Peyer's patch (tissue), 4 donors: ENCODE data around the gene PLXNA2. TPM values are rescaled to one million over a fixed set of nuclear protein-coding genes. Genes with fewer than 3 reads are reported as not detected.

Experiments used
- DNase-seq, 3 donors: peaks; one replicate each; pipeline ENCODE4 v3.0.0-alpha.2; 2017 to 2019
- H3K27ac ChIP-seq, 4 donors: fragments of 200-600 bp; sonication (generic); one replicate each; pipeline ENCODE4 v1.5.1; 2016 to 2019
- H3K27me3 ChIP-seq, 2 donors: fragments of 200-600 bp; sonication (generic); one replicate each; pipeline ENCODE4 v1.5.1; 2019
- H3K36me3 ChIP-seq, 3 donors: fragments of 200-600 bp; sonication (generic); one replicate each; pipeline ENCODE4 v1.5.1; 2016 to 2019
- H3K4me1 ChIP-seq, 4 donors: fragments of 200-600 bp; sonication (generic); one replicate each; pipeline ENCODE4 v1.5.1; 2016 to 2019
- H3K4me3 ChIP-seq, 4 donors: fragments of 200-600 bp; sonication (generic); 1 replicate in 3 of 4; 2 replicates in 1 of 4; pipeline ENCODE4 v1.5.1; 2016 to 2019; ENCODE audit warnings: mild to moderate bottlenecking in 1 of 4
- H3K9me3 ChIP-seq, 4 donors: fragments of 200-600 bp; sonication (generic); one replicate each; pipeline ENCODE4 v1.5.1; 2016 to 2019; ENCODE audit warnings: mild to moderate bottlenecking in 1 of 4
- POLR2A ChIP-seq, 2 donors: fragments of 450-650 bp; IDR thresholded peaks; one replicate each; pipeline ENCODE4 v1.5.1; 2017; ENCODE audit warnings: antibody characterized with exemption in 2 of 2, mild to moderate bottlenecking in 2 of 2, moderate library complexity in 2 of 2
- total RNA-seq, 4 donors: library from RNA; depleted of rRNA; stranded (reverse); fragments of >200 nt; gene quantifications; one replicate each; pipeline ENCODE4 v1.1.0, GENCODE V29; 2016
- TF ChIP-seq, protein P1 (sequence below), 6 experiments: fragments of 450-650 bp in 4 of 6; fragments of 200-600 bp in 2 of 6; sonication (generic) in 1 of 6; IDR thresholded peaks; one replicate each; pipeline ENCODE4 v1.5.1; 2017 to 2019; ENCODE audit warnings: antibody characterized with exemption in 6 of 6, mild to moderate bottlenecking in 3 of 6, moderate library complexity in 1 of 6

The PLXNA2 gene
- total RNA-seq, 4 donors from 2014 or later: 51.5 to 70.2 (median 62.5) TPM

DNA sequence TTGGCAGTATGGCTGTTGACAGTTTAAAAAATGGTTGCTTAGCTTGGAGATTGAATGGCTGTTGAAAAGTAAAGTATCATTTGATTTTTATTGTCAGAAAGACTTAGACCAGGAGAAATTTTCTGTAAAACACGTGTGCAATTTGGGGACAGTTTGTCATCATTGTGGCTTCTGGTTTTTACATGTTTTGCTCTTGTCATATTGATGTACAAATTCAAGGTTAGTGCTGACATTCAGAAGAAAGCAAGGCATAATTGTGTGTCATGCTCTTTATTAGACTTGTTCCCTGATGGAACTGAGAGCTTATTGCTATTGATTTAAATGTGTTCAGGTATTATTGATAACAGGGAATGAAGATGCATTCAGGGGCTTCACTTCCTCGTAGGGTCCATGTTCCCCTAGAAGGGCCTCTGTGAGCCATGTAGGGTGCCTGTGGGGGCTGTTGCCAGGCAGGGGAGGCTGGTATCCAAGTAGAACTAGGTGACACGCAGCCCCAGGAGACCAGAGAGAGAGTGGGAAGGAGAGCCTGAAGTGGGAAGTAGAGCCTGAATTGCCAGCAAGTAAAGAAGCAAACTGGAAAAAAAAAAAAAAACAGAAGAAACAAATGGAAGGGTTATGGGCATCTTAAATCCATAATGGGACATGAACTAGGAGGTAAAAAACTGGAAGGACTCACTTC, 32.7 kb upstream of the PLXNA2 start:
- no peaks in the 10 kb centered on the region for H3K27me3 ChIP-seq
- no peaks in the 10 kb centered on the region for H3K9me3 ChIP-seq
- H3K27ac ChIP-seq: no peak overlapping the region
- TF ChIP-seq, protein P1, sequence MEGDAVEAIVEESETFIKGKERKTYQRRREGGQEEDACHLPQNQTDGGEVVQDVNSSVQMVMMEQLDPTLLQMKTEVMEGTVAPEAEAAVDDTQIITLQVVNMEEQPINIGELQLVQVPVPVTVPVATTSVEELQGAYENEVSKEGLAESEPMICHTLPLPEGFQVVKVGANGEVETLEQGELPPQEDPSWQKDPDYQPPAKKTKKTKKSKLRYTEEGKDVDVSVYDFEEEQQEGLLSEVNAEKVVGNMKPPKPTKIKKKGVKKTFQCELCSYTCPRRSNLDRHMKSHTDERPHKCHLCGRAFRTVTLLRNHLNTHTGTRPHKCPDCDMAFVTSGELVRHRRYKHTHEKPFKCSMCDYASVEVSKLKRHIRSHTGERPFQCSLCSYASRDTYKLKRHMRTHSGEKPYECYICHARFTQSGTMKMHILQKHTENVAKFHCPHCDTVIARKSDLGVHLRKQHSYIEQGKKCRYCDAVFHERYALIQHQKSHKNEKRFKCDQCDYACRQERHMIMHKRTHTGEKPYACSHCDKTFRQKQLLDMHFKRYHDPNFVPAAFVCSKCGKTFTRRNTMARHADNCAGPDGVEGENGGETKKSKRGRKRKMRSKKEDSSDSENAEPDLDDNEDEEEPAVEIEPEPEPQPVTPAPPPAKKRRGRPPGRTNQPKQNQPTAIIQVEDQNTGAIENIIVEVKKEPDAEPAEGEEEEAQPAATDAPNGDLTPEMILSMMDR (IDR thresholded peaks at IDR 0.05): no peak
- TF ChIP-seq POLR2A (IDR thresholded peaks at IDR 0.05): no peak
- H3K36me3 ChIP-seq: no peaks in the 10 kb centered on the region
- H3K4me1 ChIP-seq: no peaks in the 10 kb centered on the region
- no peak for DNase-seq
- H3K4me3 ChIP-seq: no peak overlapping the region

DNA sequence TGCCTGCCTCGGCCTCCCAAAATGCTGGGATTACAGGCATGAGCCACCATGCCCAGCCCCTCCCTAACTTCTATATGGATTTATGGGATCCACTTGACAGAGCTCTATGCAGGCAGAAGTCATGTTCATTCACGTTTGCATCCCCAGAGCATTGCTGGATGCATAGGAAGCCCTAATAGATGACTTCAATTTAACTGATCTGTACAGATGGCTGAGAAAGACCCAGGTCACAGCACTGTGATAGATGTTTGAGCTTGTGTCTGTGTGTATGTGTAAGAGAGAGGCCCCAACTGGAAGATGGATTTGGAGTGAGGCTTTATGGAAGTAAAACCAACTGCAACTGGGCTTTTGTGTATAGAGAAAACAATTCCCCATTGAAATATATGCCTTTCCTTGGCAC, 30.9 kb upstream of the PLXNA2 start:
- DNase-seq: no peak
- Histone ChIP-seq H3K27ac (no peak overlapping the region), H3K36me3 (no peaks in the 10 kb centered on the region), H3K4me3 (no peak overlapping the region), H3K4me1 (no peaks in the 10 kb centered on the region), H3K9me3 (no peaks in the 10 kb centered on the region), H3K27me3 (no peaks in the 10 kb centered on the region)
- no peak for TF ChIP-seq POLR2A (IDR thresholded peaks at IDR 0.05)
- TF ChIP-seq, protein P1 (IDR thresholded peaks at IDR 0.05): no peak

DNA sequence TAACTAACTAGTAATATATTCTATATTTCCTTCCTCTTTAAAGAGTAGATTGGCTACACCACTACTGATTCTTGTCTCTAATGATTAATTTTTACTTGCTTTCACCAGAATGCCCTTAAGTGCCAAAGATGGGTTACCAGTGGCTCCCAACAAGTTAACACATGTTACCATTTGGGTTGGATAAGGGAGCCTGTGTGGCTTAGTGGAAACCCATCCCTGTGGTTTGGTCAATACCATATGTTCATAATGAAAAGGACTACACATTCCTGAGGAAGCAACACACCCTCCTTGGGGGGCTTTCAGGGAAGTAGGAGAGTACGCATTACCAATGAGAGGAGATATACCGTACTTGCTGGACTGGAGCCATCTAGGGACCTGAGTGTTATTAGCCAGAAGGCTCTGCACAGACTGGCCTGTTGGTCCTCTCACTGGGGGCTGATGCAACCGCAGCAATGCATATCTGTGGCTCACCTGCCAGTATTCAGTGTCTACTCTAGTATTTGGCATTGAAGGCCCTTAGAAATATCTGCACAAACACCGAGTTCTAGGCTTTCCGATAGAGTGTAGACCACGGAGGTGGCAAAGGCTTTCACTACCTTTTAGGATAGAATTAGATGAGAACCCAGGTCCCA, 29.3 kb upstream of the PLXNA2 start:
- Histone ChIP-seq H3K27ac (no peak overlapping the region), H3K9me3 (no peaks in the 10 kb centered on the region), H3K4me3 (no peak overlapping the region), H3K4me1 (no peaks in the 10 kb centered on the region), H3K36me3 (no peaks in the 10 kb centered on the region), H3K27me3 (no peaks in the 10 kb centered on the region)
- TF ChIP-seq POLR2A (IDR thresholded peaks at IDR 0.05): no peak
- TF ChIP-seq, protein P1 (IDR thresholded peaks at IDR 0.05): no peak
- no peak for DNase-seq

DNA sequence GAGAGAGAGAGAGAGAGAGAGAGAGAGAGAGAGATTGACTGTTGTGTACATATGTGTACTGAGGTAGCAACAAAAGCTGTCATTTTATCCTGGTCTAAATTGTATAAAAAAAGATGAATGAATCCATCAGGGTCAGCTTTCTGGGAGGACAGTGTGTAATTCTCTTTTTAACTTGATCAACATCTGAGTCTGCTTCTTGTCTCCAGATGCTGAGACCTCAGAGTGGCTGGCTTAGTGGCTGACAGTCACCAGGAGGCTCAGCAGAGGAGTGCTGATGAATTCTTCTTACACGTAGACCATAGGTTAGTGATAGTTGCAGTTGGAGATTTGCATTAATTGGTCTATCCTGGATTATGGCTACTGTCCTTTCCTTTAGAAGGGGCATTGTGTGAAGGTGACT, 28.5 kb upstream of the PLXNA2 start:
- no peak overlapping the region for H3K4me3 ChIP-seq
- no peaks in the 10 kb centered on the region for H3K4me1 ChIP-seq
- TF ChIP-seq POLR2A (IDR thresholded peaks at IDR 0.05): no peak
- TF ChIP-seq, protein P1 (IDR thresholded peaks at IDR 0.05): no peak
- H3K27me3 ChIP-seq: no peaks in the 10 kb centered on the region
- H3K36me3 ChIP-seq: no peaks in the 10 kb centered on the region
- no peaks in the 10 kb centered on the region for H3K9me3 ChIP-seq
- DNase-seq: no peak
- no peak overlapping the region for H3K27ac ChIP-seq

DNA sequence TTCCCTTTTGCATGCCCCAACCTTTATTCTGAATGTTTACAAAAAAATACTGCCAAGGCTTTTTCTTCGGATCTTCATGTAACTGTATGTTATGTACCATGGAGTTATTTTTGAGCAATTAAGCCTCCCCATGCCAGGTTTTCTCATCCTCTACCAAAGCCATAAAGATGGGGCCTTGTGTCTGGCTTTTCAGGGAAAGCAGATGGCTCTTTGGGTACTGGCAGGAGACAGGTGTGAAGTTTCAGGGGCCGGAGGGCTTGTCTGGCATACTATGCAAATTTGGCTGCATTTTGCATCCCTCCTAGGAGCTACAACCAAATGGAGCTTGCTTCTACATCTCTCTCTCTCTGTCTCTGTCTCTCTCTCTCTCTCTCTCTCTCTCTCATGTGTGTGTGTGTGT, 28.1 kb upstream of the PLXNA2 start:
- TF ChIP-seq POLR2A (IDR thresholded peaks at IDR 0.05): no peak
- TF ChIP-seq, protein P1 (IDR thresholded peaks at IDR 0.05): no peak
- no peaks in the 10 kb centered on the region for H3K9me3 ChIP-seq
- DNase-seq: no peak

More for the DNA sequence above, 28.1 kb upstream of the PLXNA2 start:
- H3K36me3 ChIP-seq: no peaks in the 10 kb centered on the region
- no peaks in the 10 kb centered on the region for H3K27me3 ChIP-seq
- H3K4me1 ChIP-seq: no peaks in the 10 kb centered on the region
- H3K27ac ChIP-seq: no peak overlapping the region
- no peak overlapping the region for H3K4me3 ChIP-seq
